NCI-H526 treated with DMSO at 0.1 percent for 48 hours (cell line): ENCODE measurements around the gene PCDH9.
A peak's percentile ranks its signal among the peaks of the same experiment; 100 is the strongest.

Experiments used
- DNase-seq: peaks from one replicate; lab custom pipeline; 2025; lab: John Stamatoyannopoulos, UW

PCDH9 gene

DNA sequence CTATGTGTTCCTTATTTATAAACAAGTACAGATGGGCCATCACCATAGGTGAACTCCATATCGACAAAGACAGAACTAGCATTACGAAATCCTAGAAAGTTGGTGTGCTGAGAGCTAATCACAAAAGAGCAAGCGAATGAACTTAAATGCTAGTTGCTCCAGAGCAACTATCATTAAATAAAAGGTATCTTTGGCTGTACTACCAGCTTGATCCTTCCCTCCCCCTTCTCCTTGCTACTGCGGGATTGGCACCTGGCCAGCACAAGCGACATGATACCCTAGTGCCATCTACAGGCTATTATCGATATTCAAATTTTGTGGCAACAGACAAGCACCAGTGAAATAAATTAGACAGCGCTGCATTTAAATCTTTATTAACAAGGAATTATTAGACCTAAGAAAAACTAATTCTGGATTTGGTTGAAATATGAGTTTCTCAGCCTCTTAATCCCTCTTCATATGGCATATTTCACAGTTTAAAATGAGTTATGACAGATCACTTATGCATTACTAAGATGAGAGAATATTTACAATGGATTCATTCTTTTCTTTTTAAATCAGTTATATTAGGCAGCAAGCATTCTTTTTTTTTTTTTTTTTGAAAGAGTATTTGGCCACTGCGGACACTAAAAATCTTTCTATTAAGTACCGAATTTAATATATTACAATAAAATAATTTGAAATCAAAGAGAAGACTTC is 5.8 kb downstream of the PCDH9 start:
- peak; percentile 78 for DNase-seq

DNA sequence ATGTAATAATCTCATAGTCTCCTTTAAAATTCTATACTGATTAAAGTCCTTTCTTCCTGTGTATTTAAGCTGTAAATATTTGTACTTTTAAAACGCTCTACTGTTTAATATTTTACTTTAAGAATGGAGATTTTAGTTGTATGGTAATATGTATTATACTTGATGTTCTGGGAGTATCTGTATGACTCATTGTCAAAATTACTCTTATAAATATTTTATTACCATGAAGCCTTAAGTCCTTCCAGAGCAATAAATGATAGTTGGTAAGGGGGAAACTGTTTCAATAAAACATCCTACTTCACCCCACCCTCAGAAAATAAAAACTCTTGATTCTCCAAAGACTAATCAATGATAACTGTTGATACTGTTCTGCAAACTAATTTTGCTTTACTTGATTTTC is 6.4 kb downstream of the PCDH9 start:
- DNase-seq, result no peak

DNA sequence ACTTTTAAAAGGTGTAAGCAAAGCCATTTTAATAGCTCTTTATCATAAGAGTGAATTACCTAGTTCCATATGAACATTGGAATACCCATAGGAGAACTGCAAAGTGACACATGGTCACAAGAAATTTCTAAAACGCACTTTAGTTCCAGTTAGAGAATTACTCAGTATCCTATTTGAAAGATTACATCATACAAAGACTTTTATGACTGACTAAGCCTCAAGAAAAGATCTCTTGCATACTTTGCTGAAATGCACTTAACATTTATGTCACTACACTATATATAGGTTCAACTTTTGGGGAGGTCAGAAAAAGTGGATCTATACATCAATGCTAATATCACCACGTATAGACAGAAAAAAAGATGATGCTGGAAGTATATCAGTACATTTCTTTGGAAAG is 7.1 kb downstream of the PCDH9 start:
- DNase-seq, result no peak

DNA sequence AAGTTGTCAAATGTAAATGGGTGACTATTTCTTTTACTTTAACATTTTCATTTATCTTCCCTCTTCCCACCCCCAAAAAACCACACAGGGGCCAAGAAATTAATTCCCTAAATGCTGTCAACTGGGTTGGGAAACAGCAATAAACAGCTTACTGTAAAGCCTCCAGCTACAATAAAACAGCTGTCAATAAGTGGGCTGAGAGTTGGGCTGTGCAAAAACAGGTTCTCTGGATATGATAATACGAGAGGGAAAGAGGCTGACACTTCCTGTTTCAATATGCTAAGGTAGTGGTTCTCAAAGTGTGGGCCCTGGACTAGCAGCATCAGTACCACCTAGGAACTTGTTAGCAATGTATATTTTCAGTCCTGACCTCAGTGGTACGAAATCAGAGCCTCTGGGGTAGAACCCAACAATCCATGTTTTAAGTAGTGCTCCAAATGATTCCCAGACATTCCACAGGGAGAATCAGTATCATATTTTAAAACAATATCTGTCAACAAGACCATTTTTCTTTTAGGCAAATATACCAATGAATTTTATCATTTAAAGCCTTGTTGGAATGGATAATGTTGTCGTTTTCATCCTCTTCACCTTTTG is 8.4 kb downstream of the PCDH9 start:
- DNase-seq, result no peak

DNA sequence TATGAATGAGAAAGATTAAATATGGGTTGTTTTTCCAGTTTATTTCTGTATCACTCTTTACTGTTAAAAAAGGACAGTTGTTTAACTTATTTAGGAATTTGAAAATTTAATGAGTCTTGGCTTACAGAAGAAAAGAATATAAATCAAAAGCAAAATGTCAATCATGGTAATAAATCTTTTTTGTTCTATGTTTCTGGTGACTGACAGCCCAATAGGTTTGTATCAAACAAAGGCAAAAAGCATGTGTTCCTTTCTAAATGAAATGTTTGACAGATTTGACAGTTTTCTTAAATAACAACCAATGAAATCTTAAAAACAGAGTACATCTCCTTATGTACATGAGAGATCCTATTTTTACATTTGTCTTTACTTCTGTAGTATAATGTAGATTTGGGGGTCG is 11.0 kb downstream of the PCDH9 start:
- no peak for DNase-seq

DNA sequence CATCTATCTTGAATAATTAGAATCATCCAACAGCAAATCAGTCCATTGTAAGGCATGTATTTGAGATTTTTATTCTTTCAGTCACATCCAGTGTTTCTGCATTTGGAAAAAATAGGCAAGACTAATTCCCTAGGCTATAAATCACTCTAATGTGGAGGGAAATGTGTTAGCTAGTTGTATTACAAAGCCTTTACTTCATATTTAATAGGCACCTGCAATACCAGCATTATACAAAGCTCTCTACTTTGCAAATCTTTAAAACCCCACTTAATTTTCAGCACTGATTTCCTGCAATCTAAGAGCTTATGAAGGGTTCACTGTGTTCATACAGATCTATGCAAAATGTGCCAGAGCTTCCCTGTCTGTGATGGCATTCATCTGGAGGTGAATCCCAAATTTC is 12.3 kb downstream of the PCDH9 start:
- DNase-seq, result no peak

DNA sequence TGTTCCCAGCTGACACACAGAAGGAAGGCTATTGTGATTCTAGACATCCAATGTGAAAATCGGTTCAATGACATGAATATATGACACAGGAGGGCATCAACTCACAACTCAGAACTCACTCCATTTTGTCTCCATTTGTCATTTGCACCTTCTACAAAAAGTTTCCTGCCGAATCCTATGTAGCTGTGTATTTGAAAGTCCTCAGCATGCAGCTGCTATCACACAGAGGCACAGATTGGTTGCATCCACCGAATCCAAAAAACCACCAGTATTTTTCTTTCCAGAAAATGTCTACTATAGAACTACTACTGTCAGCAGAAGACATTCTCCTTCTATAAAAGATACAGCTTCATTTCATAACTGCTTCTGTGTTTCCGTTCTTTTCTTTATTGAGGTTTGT is 13.3 kb downstream of the PCDH9 start:
- DNase-seq, result no peak

DNA sequence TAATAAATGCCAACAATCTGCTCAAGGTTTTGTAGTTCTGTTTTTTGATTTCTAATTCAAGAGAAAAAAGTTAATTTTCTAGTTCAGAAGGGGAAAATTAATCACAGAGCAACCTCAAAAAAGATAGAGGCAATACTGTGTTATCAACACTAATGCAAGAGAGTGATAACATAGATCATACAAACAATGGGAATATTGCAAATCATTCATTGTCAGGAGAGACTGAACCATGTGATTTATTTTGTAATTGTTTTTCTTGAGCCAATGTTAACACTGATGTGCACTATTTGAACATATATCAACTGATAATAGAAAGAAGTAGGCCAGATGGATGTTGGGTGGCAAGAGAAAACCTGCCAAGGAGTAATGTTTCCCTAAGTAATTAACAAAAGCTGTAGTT is 19.9 kb downstream of the PCDH9 start:
- no peak for DNase-seq

DNA sequence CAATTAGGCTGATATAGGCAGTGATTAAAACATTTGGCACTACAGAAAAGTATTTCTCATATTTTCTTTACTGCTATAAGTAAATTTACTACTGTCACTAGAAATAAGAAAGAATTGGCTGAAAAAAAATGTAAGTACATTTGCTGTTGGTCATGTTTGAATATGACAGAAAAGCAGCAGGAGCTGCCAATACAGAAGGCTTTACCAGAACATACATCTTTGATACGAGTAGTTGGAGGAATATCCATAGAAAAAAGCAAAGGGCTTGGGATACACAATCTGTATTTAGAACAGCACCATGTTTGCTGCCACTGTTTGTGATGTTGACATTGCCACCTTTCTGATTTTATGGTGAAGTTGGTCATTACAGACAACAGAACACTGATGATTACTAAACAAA is 21.6 kb downstream of the PCDH9 start:
- no peak for DNase-seq

DNA sequence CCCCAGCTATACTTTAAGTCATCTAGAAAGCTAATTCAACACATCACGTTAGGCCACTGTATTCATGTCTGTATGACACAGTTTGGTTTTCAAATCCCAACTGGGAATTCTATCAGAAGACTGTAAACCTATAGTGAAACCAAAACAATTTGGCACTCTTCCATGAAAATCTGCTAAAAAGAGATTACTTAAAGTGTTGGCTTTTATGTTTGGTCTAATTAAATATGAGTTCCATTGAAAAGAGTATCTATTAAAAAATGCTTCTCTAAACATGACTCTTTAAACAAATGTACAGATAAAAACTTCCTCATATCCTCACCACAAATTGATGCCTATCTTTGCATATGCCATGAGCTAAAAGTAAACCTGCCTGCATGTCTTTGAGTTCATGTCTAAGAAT is 25.4 kb downstream of the PCDH9 start:
- no peak for DNase-seq

DNA sequence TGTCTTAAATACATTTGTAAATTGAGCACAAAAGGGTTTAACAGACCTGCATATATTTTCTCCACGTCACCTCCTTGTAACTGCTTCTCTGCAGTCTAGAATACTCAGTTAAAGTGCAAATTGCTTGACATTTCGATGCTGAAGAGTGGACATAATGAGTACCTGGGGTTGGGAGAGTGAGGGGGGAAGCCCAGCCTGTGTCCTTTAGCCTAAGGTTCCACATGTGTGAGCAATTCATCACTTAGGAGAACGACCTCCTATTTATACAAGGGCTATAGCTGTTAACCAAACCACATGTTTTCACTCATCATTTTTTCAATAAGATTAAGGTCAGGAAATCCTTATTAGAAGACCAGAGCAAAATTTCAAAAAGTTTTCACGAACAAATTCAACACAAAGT is 29.5 kb downstream of the PCDH9 start:
- no peak for DNase-seq

DNA sequence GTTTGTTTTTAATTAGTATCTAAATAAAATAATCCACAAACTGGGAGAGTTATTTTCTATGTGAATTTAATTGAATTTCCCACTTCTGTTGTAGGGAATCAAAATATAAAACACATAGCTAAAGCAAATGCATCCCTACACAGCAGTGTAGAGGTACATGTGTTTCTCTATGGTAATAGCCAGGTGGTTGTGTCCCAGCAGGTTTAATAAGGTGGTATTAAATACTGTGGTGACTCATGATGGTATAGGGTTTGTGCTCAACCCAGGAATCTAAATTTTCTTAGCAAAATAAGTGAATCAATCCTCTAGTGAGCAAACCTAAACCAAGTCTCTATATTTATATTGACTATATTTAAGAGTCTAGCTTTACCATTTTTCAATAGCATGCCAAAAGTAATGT is 30.0 kb downstream of the PCDH9 start:
- no peak for DNase-seq

DNA sequence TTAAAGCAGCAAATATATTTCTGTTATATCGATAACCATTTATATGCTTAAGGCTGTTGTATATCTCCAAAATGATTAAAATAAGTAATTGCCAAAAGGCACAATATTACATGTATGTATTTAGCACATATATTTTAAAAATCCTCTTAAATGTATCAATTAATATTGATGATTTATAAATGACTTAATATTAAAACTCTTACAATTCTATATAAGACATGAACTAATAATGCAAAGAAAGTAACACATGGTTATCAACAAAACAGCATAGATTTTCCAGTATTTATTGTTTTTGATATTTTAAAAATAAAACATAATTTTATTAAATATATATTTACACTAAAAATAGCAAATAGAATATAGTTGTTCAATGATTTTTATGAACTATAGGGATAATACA is 32.4 kb downstream of the PCDH9 start:
- DNase-seq, result no peak

DNA sequence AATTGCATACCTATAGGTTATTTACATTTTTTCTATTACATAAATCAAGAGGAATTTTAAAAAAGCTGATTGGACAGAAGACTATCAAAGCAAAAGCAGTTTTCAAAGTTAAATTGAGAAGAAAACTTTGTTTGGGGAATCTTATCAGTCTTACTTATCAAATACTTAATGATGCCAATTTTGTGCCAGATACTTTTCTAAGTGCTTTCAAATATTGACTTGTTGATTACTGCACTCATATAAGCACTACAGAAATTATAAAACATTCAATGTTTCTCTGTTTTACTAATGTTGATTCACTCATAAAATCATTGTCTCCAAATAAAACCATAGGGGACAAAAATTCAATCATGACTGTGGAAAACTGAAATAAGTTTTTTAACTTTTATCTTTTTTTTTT is 36.2 kb downstream of the PCDH9 start:
- DNase-seq, result no peak

DNA sequence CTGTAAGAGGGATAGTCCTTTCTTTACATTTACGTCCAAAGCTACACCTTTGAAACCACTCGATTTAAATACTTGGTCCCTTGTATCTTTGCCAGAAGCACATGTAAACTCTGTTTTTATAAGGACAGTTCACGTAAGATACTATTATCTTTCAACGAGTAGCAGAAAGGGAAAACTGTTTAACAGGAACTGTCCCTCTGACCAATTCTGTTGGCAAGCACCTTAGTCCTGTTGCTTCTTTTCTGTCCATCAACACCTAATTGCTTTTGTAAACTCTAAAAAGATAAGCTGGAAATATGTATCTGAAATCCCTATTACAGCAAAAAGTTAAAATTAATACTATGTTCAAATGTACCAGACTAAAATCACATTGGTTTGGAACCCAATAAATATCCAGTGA is 37.4 kb downstream of the PCDH9 start:
- DNase-seq, result no peak

DNA sequence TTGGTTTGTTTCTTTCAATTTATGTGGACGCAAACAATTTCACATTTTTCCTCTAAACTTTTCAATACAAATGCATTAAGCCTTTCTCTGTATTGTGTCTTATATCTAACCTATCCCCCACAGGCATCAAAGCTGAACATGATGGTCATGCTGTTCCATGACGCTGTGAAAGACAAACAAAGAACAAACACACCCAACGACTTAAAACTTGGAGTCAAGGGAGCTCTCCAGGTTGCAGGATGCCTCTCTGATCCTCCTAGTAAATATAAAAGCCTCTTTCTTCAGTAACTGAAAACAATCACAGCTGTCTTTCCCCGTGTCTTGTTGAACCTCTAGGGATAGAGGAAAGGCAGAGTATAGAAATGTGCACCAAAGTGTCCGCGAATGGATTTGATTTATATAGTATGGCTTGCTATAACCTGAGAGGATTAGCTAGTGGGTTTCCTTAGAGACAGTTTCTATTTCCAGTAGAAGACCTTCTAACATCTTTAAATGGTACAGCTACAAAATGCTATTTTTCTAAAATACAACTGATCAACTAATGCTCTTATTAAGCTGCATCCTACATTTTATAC is 43.1 kb downstream of the PCDH9 start:
- DNase-seq, result no peak

DNA sequence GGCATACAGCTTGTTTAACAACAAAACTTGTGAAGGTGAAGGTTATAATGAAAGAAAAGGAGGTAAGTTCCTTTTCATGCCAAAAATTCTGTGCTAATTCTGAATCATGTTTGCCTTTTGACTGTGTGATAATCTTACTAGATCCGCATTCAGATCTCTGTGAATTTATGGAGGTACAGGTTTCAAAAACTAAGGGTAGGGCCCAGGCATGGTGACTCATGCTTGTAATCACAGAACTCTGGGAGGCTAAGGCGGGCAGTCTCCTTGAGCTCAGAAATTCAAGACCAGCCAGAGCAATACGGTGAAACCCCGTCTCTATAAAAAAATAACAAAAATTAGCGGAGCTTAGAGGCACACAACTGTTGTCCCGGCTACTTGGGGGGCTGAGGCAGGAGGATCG is 45.9 kb downstream of the PCDH9 start:
- DNase-seq, result no peak

DNA sequence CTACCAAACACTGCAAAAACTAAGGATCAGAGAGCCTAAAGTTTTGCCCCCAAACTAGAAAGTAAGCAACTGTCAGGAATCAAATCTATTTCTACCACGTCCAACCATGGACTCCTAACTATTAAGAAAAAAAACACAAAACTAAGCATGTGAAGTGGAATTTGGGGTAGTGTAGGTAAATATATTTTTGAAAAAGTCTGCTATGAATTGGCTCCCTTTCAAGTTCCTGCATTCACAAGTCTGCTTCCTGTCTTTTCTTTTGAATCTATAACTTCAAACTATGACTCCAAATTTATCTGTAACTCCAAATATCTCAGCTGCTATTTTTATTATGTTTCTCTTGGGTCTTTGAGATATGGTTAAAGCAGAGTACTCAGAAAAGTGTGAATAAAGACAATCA is 47.0 kb downstream of the PCDH9 start:
- no peak for DNase-seq

DNA sequence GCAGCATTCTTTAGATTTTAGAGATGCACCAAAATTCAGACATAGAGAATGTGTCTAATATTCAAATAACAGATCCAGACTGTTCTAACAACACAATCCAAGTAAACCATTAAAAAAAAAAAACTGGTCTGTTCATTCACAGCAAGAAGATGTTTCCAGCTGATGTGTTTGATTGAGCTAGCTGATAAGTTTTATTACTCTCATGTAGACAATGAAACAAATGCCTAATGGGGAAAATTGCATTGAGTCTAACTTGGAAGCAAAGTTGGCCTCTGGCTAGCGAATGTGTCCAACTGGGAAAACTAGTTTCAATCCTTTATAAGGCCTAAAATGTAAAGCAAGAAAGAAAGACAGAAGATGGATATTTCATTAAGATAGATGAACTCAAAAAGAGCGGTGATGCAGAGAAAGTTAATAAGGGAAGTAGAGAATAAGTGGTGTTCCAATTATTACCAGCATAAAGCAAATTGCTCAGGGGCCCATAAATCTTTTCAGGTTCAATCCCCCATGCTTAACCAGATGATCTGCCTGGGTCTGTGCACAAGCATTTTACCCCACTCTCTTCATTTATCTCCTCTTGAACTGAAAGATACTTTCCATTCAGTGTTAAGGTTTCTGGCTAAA is 54.2 kb downstream of the PCDH9 start:
- DNase-seq, result no peak

DNA sequence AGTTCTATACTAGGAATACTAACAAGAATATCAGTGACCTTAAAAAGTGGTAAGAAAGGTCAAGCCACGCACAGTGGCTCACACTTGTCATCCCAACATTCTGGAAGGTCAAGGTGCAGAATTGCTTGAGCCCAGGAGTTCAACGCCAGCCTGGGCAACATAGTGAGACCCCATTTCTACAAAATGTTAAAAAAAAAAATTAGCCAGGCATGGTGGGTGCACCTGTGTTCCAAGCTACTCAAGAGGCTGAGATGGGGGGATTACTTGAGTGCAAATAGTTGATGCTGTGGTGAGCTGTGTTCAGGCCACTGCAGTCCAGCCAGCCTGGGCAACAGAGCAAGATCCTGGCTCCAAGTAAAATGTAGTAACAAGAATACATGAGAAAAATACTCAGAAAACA is 61.8 kb downstream of the PCDH9 start:
- DNase-seq, result no peak

DNA sequence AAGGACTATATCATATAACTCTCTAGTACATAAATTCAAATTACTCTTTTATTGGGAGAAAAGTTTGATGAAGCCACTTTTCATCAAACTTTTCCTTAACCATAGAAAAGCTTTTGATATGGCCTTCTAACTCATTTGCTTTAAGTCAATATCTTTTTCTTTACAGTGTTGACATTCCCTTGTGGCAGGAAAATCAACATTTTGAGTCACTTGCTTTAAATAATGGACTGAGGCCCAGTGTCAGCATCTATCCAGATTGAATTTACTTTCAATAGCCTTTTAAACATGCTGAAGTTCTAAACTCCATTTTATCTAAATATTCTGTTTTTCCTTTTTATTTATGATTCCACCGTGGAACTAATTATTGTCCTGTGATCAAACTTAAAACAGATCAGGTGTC is 62.7 kb downstream of the PCDH9 start:
- DNase-seq, result no peak

DNA sequence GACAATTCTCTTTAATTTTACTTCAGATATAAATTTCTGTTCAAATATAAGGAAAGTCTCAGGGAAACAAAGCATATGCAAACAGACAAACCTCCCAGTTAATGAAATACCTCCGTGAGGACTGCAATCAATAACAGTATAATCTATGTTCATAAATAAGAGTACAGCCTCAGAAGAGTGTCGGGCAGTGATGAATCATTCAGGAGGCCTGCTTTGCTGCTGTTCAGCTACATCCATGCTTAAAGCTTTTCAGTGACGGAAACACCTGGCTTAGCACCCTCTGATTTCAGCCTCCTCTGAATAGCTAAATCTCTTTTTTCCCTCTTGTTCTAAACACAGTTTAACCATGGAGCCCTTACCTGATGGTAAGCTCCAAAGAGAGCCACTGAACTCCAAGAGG is 69.0 kb downstream of the PCDH9 start:
- no peak for DNase-seq

DNA sequence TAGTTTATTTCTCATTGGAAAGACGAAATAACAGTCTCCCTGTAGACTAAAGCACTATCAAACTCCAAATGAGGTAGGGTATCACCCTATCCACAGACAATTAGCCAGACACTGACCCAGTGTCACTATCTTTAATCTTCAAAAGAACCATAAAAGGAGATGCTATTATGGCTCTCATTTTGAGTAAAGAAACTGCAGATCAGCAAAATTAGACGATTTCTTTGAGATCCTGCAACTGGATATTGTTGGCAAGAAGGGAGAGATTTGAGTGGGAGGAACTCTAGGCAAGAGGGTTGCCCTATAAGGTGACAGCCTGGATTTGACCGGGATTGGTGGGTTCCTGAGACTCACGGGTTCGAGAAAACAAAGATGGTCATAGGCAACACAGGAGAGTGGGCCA is 71.2 kb downstream of the PCDH9 start:
- no peak for DNase-seq

DNA sequence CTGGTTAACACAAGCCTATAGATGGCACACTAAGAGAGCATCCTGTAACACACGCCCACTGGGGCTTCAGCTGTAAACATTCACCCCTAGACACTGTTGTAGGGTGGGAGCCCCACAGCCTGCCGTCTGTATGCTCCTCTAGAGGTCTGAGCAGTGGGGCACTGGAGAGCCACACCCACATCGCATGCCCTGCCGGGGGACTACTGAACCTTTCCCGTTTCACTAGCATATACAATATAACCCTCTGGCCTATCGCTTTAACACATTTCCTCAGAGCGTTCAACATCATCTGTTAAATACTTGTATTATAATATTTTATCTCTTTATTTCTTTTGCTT is 73.4 kb downstream of the PCDH9 start:
- no peak for DNase-seq
